ENCODE measurements around the gene ANKDD1A.

The ANKDD1A gene

DNA sequence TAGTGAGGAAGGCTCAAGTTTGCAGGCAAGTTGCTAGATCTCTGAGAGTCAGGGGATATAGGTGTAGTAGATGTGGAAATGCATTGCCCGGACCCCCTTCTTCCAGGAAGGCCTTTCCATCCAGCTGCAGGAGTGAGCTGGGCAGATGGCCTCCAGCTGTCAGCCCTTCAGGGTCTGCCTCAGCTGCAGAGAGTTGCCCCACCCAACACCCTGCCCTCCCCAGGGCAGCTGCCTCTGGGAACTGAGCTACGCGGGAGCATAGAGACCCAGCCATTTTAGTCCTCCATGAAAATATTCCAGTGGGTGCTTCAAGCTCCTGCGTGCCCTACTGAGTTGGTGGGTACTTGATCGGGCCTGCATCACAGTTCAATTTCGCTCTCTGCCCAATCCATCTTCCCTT, 48.5 kb downstream of the ANKDD1A start:
- TF ChIP-seq, protein P1, sequence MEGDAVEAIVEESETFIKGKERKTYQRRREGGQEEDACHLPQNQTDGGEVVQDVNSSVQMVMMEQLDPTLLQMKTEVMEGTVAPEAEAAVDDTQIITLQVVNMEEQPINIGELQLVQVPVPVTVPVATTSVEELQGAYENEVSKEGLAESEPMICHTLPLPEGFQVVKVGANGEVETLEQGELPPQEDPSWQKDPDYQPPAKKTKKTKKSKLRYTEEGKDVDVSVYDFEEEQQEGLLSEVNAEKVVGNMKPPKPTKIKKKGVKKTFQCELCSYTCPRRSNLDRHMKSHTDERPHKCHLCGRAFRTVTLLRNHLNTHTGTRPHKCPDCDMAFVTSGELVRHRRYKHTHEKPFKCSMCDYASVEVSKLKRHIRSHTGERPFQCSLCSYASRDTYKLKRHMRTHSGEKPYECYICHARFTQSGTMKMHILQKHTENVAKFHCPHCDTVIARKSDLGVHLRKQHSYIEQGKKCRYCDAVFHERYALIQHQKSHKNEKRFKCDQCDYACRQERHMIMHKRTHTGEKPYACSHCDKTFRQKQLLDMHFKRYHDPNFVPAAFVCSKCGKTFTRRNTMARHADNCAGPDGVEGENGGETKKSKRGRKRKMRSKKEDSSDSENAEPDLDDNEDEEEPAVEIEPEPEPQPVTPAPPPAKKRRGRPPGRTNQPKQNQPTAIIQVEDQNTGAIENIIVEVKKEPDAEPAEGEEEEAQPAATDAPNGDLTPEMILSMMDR (IDR thresholded peaks at IDR 0.05; ENCODE audit: borderline replicate concordance, insufficient read depth, low read depth, low read length), result no peak
- no peak overlapping the region for H3K4me3 ChIP-seq (ENCODE audit: low read depth, low read length)

DNA sequence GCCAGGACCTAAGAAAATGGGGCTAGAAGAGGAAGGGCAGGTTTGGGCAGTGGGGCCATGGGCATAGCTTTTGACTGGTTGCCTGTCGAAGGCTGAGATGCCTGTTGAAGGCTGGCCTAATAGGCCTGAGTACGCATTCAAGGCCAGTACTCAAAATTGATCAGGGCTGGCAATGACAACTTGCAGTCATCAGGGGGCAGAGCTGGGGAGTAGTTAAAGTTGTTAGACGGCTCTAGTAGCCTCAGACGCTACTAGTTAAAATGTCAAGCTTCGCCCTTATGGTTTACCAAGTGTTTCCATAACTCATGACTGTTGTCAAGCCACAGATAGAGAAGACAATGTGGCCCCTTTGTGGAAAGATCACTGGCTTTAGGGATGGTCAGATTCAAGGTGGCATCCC, 49.3 kb downstream of the ANKDD1A start:
- no peak overlapping the region for H3K4me3 ChIP-seq (ENCODE audit: low read depth, low read length)
- TF ChIP-seq, protein P1 (IDR thresholded peaks at IDR 0.05; ENCODE audit: borderline replicate concordance, insufficient read depth, low read depth, low read length), result no peak

DNA sequence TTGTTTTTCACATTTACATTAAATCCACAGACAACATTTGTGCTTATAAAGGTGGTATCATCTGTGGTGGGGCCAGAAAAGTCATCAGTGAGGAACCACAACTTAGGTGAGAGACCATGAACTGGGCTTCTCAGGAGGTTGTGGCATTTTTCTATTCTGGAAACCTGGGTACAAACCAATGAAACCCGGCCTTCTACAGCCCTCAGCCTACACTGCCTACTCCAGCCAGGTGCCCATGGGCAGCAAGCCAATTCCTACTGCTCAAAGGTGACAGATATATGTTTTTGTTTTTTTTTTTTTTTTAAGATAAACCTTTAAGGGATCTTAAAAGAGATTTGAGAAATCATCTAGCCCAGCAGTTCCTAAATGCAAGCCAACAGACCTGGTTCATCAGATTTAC, 57.7 kb downstream of the ANKDD1A start:
- TF ChIP-seq, protein P1 (IDR thresholded peaks at IDR 0.05; ENCODE audit: borderline replicate concordance, insufficient read depth, low read depth, low read length), result no peak

DNA sequence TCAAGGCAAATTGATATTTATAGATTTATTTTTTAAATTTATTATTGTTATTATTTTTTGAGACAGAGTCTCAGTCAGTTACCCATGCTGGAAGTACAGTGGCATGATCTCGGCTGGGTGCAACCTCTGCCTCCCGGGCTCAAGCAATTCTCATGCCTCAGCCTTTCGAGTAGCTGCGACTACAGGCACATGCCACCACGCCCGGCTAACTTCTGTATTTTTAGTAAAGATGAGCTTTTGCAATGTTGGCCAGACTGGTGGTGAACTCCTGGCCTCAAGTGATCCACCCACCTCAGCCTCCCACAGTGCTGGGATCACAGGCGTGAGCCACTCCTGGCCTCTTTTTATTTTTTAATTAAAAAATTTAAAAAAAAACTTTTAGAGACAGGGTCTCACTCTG, 59.0 kb downstream of the ANKDD1A start:
- TF ChIP-seq, protein P1 (IDR thresholded peaks at IDR 0.05; ENCODE audit: borderline replicate concordance, insufficient read depth, low read depth, low read length), result no peak
- H3K4me3 ChIP-seq (ENCODE audit: low read depth, low read length), result no peak overlapping the region

More for the DNA sequence above, 57.7 kb downstream of the ANKDD1A start:
- H3K4me3 ChIP-seq (ENCODE audit: low read depth, low read length), result no peak overlapping the region

DNA sequence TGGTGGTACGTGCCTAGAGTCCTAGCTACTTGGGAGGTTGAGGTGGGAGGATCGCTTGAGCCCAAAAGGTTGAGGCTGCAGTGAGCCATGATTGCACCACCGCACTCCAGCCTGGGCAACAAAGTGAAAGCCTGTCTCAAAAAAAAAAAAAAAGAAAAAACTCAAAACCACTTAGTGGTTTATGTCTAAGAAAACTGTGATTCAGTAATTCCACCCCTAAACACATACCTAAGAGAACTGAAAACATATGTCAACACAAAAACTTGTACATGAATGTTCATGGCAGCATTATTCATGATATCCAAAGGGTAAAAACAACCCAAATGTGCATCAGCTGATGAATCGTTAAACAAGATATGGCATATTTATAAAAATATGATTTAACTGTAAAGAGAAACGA, 63.7 kb downstream of the ANKDD1A start:
- TF ChIP-seq, protein P1 (IDR thresholded peaks at IDR 0.05; ENCODE audit: borderline replicate concordance, insufficient read depth, low read depth, low read length), result no peak

DNA sequence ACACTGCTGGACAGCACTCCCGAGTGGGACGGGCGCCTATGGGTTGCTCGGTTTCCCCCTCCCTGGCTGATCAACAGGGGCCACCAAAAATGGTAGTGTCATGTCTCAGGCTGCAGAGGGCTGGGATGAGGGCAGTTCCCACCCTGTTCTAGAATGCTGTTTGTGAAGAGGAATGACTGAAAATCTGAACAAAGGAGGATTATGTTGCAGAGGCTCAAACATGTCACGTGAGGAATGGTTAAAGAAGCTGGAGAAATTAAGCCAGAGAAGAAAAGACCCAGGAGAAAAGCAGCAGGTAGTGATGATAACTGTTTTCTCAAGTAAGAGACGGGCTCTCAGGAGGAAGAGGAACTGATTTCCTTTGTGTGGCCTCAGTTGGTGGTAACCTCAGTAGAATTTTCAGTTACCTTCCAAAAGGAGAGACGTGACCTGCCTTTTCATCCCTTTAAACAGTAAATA, 67.6 kb downstream of the ANKDD1A start:
- TF ChIP-seq, protein P1 (IDR thresholded peaks at IDR 0.05; ENCODE audit: borderline replicate concordance, insufficient read depth, low read depth, low read length), result no peak

More for the DNA sequence above, 63.7 kb downstream of the ANKDD1A start:
- H3K4me3 ChIP-seq (ENCODE audit: low read depth, low read length), result no peak overlapping the region

DNA sequence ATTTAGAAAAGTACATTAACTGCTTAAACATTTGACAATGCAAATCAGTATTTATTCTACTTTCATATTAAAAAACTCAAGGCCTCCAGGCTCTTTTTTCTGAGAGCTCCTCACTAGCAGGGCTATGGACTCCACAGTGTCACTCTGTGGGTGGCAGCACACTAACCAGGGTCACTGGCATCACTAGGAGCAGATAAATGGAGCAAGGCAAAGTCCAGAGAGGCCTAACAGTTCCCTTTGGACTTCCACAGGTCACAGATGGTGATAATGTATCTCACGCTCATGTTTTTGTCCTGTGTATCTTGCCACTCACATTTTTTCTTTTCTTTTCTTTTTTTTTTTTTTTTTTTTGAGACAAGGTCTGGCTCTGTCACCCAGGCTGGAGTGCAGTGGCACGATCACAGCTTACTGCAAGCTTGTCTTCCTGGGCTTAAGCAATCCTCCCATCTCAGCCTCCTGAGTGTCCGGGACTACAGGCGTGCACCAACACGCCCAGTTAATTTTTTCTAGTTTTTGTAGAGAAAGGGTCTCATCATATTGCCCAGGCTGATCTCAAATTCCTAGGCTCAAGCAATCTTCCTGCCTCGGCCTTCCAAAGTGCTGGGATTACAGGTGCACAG, 70.2 kb downstream of the ANKDD1A start:
- TF ChIP-seq, protein P1 (IDR thresholded peaks at IDR 0.05; ENCODE audit: borderline replicate concordance, insufficient read depth, low read depth, low read length), result no peak
- H3K4me3 ChIP-seq (ENCODE audit: low read depth, low read length), result no peak overlapping the region

More for the DNA sequence above, 67.6 kb downstream of the ANKDD1A start:
- H3K4me3 ChIP-seq (ENCODE audit: low read depth, low read length), result no peak overlapping the region

Measured in GM12875 (cell line).